Superior temporal gyrus (tissue), 1 donor: ENCODE measurements around the gene RIMKLB.
"Not testable (repeated sequence)": the region's sequence is repeated elsewhere in the genome, so short reads cannot be mapped to it uniquely, and the experiment has no call there.

ENCODE experiments used
- DNase-seq: peaks from one replicate; pipeline ENCODE4 v3.0.0-alpha.2; 2016; ENCODE audit errors: extremely low spot score

Gene RIMKLB

DNA sequence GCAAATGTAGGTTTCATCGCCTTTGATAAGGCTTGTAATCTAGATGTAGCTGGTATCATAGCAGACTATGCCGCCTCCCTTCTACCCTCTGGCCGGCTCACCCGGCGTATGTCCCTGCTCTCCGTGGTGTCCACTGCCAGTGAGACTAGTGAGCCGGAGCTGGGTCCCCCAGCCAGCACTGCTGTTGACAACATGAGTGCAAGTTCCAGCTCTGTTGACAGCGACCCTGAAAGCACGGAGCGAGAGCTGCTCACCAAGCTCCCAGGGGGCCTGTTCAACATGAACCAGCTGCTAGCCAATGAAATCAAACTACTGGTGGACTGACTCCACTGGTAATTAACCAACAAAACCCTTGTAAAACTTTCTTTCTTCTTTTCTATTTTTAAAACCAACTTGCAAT is 75.7 kb downstream of the RIMKLB start:
- DNase-seq: no peak

GRCh38 chr12:8779281-8779680 is 81.5 kb downstream of the RIMKLB start:
- no peak for DNase-seq

DNA sequence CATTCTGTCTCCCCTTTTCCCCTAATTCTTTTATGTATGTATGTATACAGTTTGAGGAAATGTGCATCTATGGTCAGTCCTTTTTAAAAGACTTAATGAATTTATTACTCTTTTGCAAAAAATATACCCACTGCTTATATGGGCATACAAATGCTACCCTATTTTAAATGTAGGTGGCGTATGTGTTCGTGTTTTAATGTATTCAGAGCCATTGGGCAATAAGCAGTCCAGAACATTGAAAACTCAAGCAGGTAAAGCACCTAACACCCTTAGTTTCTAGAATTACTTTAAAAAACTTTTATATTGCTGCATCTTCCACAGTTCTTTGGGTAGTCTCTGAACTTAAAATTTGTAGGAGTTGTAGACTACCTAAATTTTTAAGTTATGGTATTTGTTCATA is 82.1 kb downstream of the RIMKLB start:
- no peak for DNase-seq

DNA sequence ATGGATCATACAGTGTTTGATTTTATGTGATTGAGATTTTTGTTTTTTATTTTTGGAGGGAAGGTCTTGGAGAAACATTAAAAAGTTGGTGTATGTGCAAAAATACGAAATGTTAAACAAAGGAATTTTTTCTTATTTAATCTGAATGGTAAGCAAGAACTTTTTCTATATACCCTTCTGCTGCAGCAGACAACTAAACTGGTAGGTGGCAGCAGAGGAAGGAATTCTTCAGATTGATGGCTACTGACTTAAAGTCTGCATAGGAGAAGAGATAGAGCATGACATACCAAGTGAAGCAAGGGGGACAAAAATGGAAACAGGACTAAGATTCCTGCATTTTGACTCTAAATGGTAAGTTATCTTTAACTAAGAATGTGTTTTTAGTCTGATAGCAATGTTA is 82.6 kb downstream of the RIMKLB start:
- no peak for DNase-seq

DNA sequence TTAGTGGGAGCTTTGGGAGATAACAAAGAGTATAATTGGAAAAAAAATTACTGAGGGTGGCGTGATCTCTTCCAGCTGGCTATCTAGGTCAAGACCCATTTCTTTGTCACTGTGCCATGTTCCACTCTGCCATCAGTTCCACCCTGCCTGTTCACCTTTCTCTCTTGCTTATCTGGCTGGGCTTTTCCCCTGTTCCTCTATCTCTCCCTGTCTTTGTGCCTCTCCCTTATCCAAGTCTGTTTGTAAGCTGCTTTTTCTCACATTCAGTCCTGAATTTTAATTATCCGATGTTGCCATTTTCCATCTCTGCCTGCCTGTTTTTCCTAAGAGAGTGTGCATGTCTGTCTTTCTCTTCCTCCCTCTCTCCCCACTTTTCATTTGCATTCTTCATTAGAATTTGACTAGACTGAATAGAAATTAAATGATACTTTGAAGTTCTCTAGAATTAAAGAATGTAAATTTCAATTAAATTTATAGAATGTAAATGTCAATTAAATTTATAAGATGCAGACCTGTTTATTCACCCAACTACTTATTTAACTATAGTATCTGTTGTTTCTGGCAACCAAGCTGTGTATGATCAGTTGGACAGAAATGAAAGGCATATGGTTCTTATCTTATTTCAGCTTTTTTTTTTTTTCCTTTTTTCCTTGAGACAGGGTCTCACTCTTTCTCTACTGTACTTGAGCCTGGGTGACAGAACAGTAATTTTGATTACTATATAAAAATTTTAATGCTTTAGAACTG is 83.8 kb downstream of the RIMKLB start:
- no peak for DNase-seq

DNA sequence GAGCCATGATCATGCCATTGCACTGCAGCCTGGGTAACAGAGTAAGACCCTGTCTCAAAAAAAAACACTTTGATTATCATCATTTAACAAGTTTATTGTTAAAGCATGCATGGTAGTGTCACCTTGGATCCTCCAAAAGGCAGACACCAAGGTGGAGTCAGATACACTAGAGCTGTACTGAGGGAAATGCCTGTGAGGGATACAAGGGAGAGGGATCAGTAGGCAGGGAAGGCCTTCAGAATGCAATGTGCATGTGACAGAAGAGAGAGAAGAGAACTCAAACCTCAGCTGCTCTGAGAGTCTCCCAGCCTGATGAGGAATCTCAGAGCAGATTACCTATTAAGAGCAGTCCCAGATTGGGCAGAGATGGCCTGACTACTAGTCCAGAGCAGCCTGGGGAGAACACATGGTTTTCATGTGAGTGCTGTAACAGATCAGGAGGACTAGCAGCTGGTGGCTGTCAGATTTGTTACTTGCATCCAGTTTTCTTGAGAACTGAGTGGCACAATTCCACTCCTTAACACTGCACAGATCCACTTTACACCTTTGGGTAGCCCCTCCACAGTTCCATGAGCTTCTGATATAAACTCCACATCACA is 86.6 kb downstream of the RIMKLB start:
- no peak for DNase-seq

GRCh38 chr12:8785499-8785898 is 87.7 kb downstream of the RIMKLB start:
- no peak for DNase-seq

DNA sequence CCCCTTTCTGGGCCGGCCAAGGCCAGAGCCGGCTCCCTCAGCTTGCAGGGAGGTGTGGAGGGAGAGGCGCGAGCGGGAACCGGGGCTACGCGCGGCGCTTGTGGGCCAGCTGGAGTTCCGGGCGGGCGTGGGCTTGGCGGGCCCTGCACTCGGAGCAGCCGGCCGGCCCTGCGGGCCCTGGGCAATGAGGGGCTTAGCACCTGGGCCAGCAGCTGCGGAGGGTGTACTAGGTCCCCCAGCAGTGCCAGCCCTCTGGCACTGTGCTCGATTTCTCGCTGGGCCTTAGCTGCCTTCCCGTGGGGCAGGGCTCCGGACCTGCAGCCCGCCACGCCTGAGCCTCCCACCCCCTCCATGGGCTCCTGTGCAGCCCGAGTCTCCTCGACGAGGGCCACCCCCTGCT is 89.4 kb downstream of the RIMKLB start:
- DNase-seq: not testable (repeated sequence)

DNA sequence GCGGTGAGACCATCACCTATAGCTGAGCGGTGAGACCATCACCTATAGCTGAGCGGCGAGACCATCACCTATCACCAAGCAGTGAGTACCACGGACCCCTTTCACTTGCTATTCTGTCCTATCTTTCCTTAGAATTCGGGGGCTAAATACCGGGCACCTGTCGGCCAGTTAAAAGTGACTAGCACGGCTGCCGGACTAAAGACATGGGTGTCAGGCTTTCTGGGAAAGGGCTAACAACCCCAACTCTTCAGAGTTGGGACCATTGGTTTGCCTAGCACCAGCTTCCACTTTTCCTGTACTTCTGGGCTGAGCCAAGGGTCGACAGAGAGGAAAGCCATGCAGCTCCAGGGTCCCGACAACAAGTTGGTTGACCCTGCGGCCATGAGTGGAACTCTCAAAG is 90.9 kb downstream of the RIMKLB start:
- not testable (repeated sequence) for DNase-seq

GRCh38 chr12:8789341-8790013 is 91.7 kb downstream of the RIMKLB start:
- DNase-seq: not testable (repeated sequence)

DNA sequence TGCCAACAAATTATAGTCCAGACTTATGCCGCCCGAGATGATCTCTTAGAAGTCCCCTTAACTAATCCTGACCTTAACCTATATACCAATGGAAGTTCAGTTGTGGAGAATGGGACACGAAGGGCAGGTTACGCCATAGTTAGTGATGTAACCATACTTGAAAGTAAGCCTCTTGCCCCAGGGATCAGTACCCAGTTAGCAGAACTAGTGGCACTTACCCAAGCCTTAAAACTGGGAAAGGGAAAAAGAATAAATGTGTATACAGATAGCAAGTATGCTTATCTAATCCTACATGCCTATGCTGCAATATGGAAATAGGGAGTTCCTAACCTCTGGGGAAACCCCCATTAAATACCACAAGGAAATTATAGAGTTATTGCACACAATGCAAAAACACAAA is 95.4 kb downstream of the RIMKLB start:
- DNase-seq: not testable (repeated sequence)

- not testable (repeated sequence) for DNase-seq
Observed at GRCh38 chr12:8794611-8795010, 96.8 kb downstream of the RIMKLB start.

DNA sequence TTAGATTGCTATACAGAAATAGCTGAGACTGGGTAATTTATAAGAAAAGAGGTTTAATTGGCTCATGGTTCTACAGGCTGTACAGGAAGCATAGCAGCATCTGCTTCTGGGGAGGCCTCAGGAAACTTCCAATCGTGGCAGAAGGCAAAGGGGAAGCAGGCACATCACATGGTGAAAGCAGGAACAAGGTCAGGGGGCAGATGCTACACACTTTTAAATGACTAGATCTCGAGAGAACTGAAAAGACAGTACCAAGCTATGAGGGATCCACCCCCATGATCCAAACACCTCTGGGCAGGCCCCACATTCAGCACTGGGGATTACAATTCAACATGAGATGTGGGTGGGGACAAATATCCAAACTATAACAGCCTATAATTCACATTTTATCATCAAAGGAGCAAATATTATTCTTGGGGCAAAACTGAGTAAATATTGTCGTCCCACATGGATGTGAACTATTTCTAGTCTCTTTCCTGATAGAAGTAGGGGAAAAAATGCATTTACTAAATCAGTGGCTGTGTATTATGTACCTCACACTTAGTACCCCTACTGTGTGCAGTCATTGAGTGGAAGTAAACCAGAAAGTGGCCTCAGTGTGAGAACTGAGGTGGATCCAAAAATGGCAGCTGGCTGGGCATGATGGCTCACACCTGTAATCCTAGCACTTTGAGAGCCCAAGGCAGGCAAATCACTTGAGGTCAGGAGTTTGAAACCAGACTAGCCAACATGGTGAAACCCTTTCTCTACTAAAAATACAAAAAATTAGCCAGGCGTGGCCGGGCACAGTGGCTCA is 99.2 kb downstream of the RIMKLB start:
- no peak for DNase-seq

DNA sequence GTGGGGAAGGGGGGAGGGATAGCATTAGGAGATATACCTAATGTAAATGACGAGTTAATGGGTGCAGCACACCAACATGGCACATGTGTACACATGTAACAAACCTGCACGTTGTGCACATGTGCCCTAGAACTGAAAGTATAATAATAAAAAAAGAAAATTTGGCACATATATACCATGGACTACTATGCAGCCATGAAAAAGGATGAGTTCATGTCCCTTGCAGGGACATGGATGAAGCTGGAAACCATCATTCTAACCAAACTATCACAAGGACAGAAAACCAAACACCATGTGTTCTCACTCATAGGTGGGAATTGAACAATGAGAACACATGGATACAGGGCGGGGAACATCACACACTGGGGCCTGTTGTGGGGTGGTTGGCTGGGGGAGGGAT is 103.4 kb downstream of the RIMKLB start:
- not testable (repeated sequence) for DNase-seq

- not testable (repeated sequence) for DNase-seq
Observed at GRCh38 chr12:8804833-8805232, 107.0 kb downstream of the RIMKLB start.

- DNase-seq: not testable (repeated sequence)
Observed at GRCh38 chr12:8805487-8805886, 107.7 kb downstream of the RIMKLB start.

DNA sequence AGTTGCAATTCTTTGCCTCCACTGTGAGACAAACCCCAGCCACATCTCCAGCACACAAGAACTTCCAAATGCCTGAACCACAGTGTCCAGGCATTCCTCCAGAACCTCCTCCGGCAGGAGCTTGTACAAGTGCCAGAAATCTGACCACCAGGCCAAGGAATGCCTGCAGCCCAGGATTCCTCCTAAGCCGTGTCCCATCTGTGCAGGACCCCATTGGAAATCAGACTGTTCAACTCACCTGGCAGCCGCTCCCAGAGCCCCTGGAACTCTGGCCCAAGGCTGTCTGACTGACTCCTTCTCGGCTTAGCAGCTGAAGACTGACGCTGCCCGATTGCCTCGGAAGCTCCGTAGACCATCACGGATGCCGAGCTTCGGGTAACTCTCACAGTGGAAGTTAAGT is 109.3 kb downstream of the RIMKLB start:
- not testable (repeated sequence) for DNase-seq

GRCh38 chr12:8810112-8810511 is 112.3 kb downstream of the RIMKLB start:
- not testable (repeated sequence) for DNase-seq

GRCh38 chr12:8813572-8814357 is 116.0 kb downstream of the RIMKLB start:
- no peak for DNase-seq

DNA sequence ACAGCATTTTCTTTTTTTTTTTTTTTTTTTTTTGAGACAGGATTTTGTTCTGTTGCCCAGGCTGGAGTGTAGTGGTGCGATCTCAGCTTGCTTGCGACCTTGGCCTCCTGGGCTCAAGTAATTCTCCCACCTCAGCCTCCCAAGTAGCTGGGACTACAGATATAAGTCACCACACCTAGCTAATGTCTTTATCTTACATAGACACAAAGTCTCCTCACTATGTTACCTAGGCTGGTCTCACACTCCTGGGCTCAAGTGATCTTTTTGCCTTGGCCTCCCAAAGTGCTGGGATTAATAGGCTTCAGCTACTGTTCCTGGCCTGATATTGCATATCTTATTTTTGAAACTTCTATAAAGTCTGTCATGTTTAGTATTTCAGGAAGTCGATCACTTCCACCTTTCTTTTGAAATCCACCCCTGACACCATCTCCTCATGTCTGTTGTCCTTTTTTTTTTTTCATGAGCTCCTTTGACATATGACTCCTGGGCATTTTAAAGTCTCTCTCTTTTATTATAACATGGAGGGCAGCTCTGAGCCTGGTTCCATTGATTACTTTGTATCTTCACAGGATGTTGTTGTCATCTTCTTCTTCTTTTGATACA is 118.8 kb downstream of the RIMKLB start:
- no peak for DNase-seq

- no peak for DNase-seq
Observed at GRCh38 chr12:8817856-8818255, 120.1 kb downstream of the RIMKLB start.
